PC-9 (cell line): ENCODE data around the gene OR1J2. TPM values are rescaled to one million over a fixed set of nuclear protein-coding genes. Genes with fewer than 3 reads are reported as not detected.

Source experiments
- BruUV-seq: library from RNA; stranded (reverse); fragments of 400-500 nt; replicated peaks from 2 replicates; lab custom pipeline; 2021; lab: Mats Ljungman, UMichigan
- CTCF ChIA-PET: fragments of 300-600 bp; sonication (Branson Sonifier 250); formaldehyde crosslinking; loops from one replicate; lab custom pipeline; 2022; ENCODE audit warnings: antibody characterized with exemption; lab: Charles Lee
- POLR2A ChIA-PET: fragments of 300-600 bp; sonication (Branson Sonifier 250); formaldehyde crosslinking; loops from one replicate; lab custom pipeline; 2022; ENCODE audit warnings: antibody characterized with exemption; ENCODE audit not compliant: unreplicated experiment; lab: Charles Lee
- DNase-seq, 2 experiments: peaks; one replicate each; pipeline versions ENCODE4 v3.0.0 to v3.0.0-alpha.2; 2015 to 2022; ENCODE audit warnings: mixed read lengths in 1 of 2
- H2AFZ ChIP-seq: fragments of 200-600 bp; sonication (generic); 2 replicates; pipeline ENCODE4 v1.8.1; 2017; ENCODE audit warnings: antibody characterized with exemption
- H3F3A ChIP-seq: fragments of 200-600 bp; sonication (generic); 2 replicates; pipeline ENCODE4 v1.8.1; 2017; ENCODE audit warnings: antibody characterized with exemption, mild to moderate bottlenecking, low read depth; ENCODE audit not compliant: insufficient read depth
- H3K27ac ChIP-seq: fragments of 200-600 bp; sonication (generic); 2 replicates; pipeline ENCODE4 v1.6.1; 2016; ENCODE audit warnings: mixed run types
- H3K27me3 ChIP-seq: fragments of 200-600 bp; sonication (generic); 2 replicates; pipeline ENCODE4 v1.6.1; 2016; ENCODE audit warnings: low read depth, mixed run types; ENCODE audit not compliant: insufficient read depth
- H3K36me3 ChIP-seq: fragments of 200-600 bp; sonication (generic); 2 replicates; pipeline ENCODE4 v1.6.1; 2016; ENCODE audit warnings: low read depth, mixed run types
- H3K4me1 ChIP-seq: fragments of 200-600 bp; sonication (generic); replicated peaks from 2 replicates; pipeline ENCODE4 v1.6.1; 2016; ENCODE audit warnings: mixed run types; ENCODE audit not compliant: insufficient read depth
- H3K4me2 ChIP-seq: fragments of 200-600 bp; sonication (generic); 2 replicates; pipeline ENCODE4 v1.6.1; 2017; ENCODE audit warnings: mixed run types
- H3K4me3 ChIP-seq: fragments of 200-600 bp; sonication (generic); 2 replicates; pipeline ENCODE4 v1.6.1; 2016; ENCODE audit warnings: mixed run types
- H3K79me2 ChIP-seq: fragments of 200-600 bp; sonication (generic); 2 replicates; pipeline ENCODE4 v1.6.1; 2017; ENCODE audit warnings: low read depth, mixed run types
- H3K9me2 ChIP-seq: fragments of 200-600 bp; sonication (generic); 2 replicates; pipeline ENCODE4 v1.8.1; 2017; ENCODE audit warnings: mild to moderate bottlenecking; ENCODE audit not compliant: insufficient read depth
- H3K9me3 ChIP-seq: fragments of 200-600 bp; sonication (generic); 2 replicates; pipeline ENCODE4 v1.8.1; 2016; ENCODE audit warnings: low read depth; ENCODE audit not compliant: insufficient read depth
- H4K20me1 ChIP-seq: fragments of 200-600 bp; sonication (generic); 2 replicates; pipeline ENCODE4 v1.8.1; 2017; ENCODE audit not compliant: insufficient read depth
- CTCF ChIP-seq: fragments of 200-600 bp; sonication (generic); conservative IDR thresholded peaks from 2 replicates; pipeline ENCODE4 v1.6.1; 2017; ENCODE audit warnings: mixed run types, antibody characterized with exemption, mild to moderate bottlenecking, moderate library complexity
- EZH2 ChIP-seq: fragments of 200-600 bp; sonication (generic); IDR thresholded peaks from 2 replicates; pipeline ENCODE4 v1.8.0; 2017; ENCODE audit warnings: antibody characterized with exemption, low read depth
- intact Hi-C: fragments of 100-400 bp; cut with micrococcal nuclease; formaldehyde crosslinking; loops from one replicate; pipeline ENCODE4 v1.10.0; 2022; ENCODE audit not compliant: unreplicated experiment
- total RNA-seq: library from RNA; stranded (reverse); gene quantifications from 2 replicates; pipeline ENCODE4 v1.2.3, GENCODE V29; 2021

Gene OR1J2
- total RNA-seq, 1 experiment from 2014 or later: not detected

- Histone ChIP-seq H3K27ac (no peak within 1 kb of the TSS), H3K9me3 (no peaks in the 10 kb centered on the region), H3K9me2 (no peaks in the 10 kb centered on the region), H3F3A (no peaks in the 10 kb centered on the region), H3K79me2 (no peaks in the 10 kb centered on the region), H2AFZ (no peak within 1 kb of the TSS), H3K4me3 (no peak within 1 kb of the TSS), H3K4me1 (no peaks in the 10 kb centered on the region), H3K27me3 (peaks cover 36% of the 10 kb centered on the region), H3K36me3 (no peaks in the 10 kb centered on the region), H4K20me1 (no peaks in the 10 kb centered on the region; the same call in 1 of the 2 replicates), H3K4me2 (no peak within 1 kb of the TSS)
- ChIA-PET CTCF (interaction anchor here (0.6 kb wide), 1 partner anchor 70 kb away, joined by 5 read pairs; no protein-coding TSS in a partner anchor), POLR2A (no interaction called here)
- no peak for TF ChIP-seq CTCF
- TF ChIP-seq EZH2: no peak
- no peak for DNase-seq
- intact Hi-C loops: no loop called here
- no TSS peak for BruUV-seq
Measured at GRCh38 chr9:122518841-122519240, 8.2 kb downstream of the OR1J2 start, which contains the start of gene OR1J4. Gene OR1J4 (plus strand): TSS chr9:122519141. CDS start chr9:122519141, 0 bp downstream.

GRCh38 chr9:122519376-122519775 lies 8.8 kb downstream of the OR1J2 start:
- TF ChIP-seq EZH2 (no peak), CTCF (no peak)
- H3K79me2 ChIP-seq: no peaks in the 10 kb centered on the region
- intact Hi-C loops: no loop called here
- no peak for DNase-seq
- no peak overlapping the region for H2AFZ ChIP-seq
- BruUV-seq: no TSS peak
- H3K9me2 ChIP-seq: no peaks in the 10 kb centered on the region
- CTCF ChIA-PET: no interaction called here
- POLR2A ChIA-PET: no interaction called here
- peaks cover 32% of the 10 kb centered on the region for H3K27me3 ChIP-seq
- no peaks in the 10 kb centered on the region for H3F3A ChIP-seq
- H3K27ac ChIP-seq: no peak overlapping the region
- no peak overlapping the region for H3K4me3 ChIP-seq
- H3K36me3 ChIP-seq: no peaks in the 10 kb centered on the region
- no peak overlapping the region for H3K4me2 ChIP-seq
- no peaks in the 10 kb centered on the region; the same call in 1 of the 2 replicates for H4K20me1 ChIP-seq
- H3K9me3 ChIP-seq: no peaks in the 10 kb centered on the region
- no peaks in the 10 kb centered on the region for H3K4me1 ChIP-seq

GRCh38 chr9:122526602-122527001 lies 16.0 kb downstream of the OR1J2 start:
- Histone ChIP-seq H3K79me2 (no peaks in the 10 kb centered on the region), H3K9me2 (no peaks in the 10 kb centered on the region), H3K4me3 (no peak overlapping the region), H3K4me1 (no peaks in the 10 kb centered on the region), H3F3A (no peaks in the 10 kb centered on the region), H4K20me1 (no peaks in the 10 kb centered on the region), H3K27ac (no peak overlapping the region), H3K9me3 (no peaks in the 10 kb centered on the region), H3K36me3 (no peaks in the 10 kb centered on the region), H2AFZ (no peak overlapping the region), H3K27me3 (peaks cover 43% of the 10 kb centered on the region), H3K4me2 (no peak overlapping the region)
- DNase-seq: no peak
- intact Hi-C loops: no loop called here
- no TSS peak for BruUV-seq
- ChIA-PET POLR2A (no interaction called here), CTCF (no interaction called here)
- TF ChIP-seq EZH2 (no peak), CTCF (no peak)
